Measurements from ENCODE around the gene RABGEF1.
"Not testable (repeated sequence)": the region's sequence is repeated elsewhere in the genome, so short reads cannot be mapped to it uniquely, and the experiment has no call there.

RABGEF1 gene

DNA sequence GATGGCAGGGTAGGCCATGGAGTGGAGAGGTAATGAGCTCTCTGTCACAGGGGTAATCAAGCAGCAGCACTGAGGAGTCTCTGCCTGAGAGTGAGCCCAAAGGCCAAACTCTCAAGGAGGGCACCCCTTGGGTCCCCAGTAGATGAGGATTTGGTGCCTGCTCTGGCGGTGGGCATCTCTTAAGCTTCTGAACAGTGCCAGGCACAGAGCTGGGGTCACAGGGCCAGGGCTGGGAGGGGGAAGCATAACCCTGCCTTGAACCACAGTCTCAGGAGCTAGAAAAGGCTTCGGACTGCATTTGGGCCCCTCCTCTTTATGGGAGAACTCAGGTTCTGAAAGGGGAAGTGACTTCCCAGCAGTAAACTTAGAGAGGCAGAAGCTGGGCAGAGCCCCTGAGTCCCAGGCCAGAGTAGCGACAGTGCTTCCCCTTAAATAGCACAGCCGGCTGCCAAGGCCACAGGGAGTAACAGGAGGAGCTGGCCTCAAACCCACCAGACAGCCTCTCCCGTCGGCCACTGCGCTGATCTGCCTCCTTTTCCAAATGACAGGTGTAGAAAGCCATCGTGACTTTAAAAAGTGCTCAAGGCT, 76.8 kb downstream of the RABGEF1 start:
- not testable (repeated sequence) for DNase-seq

DNA sequence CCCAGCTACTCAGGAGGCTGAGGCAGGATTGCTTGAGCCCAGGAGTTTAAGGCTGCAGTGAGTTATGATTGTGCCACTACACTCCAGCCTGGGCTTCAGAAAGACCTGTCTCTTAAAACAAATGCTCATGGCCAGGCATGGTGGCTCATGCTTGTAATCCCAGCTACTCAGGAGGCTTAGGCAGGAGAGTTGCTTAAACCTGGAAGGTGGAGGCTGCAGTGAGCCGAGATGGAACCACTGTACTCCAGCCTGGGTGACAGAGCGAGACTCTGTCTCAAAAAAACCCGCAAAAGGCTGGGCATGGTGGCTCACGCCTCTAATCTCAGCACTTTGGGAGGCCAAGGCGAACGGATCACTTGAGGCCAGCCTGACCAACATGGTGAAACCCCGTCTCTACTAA, 77.4 kb downstream of the RABGEF1 start:
- DNase-seq: not testable (repeated sequence)

DNA sequence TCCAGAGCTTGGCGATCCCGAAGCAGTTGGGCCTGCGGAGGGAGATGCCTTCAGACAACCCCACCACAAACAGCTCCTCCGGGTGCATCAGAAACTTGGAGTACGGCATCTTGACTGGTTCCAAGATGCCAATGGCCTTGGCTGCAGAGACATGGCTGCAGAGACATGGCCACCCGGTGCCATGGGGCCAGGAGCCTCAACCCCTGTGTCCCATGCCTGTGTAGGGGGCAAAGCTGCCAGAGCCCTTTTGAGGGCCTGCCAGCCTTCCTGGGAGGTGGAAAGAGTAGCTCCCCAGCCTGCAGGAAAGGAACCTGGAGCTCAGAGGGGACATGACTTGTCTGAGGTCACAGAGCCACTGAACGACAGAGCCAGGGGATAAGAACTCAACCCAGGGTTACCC, 83.5 kb downstream of the RABGEF1 start:
- no peak for DNase-seq

DNA sequence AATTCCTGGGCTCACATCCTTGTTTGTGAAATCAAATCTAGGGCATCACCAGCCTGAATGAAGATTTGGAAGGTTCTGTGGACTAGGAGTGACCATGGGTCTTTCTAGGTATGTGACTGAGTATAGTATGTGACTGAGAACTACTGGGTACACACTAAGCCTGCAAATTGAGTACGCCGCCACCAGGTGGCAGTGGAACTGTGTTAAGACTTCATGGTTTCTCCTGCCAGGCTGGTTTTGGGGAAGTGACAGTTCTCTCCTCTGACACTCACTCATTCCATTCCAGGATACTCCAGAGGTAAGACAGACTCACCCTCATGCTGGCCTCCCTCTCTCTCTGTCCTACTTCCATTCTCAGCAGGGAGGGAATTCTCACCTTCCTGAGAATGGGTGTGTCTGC, 85.0 kb downstream of the RABGEF1 start:
- peak; percentile 46 to 71 for DNase-seq

DNA sequence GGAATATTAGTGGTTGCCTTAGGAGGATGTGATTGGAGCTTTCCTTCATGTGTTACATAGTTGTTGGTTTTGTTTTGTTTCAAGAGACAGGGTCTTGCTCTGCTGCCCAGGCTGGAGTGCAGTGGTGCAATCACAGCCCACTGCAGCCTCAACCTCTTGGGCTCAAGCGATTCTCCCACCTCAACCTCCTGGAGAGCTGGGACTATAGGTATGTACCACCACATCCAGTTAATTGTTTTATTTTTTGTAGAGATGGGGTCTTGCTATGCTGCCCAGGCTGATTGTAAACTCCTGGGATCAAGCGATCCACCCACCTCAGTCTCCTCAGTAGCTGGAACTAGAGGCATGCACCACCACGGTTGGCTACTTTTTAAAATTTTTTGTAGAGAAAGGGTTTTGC, 86.1 kb downstream of the RABGEF1 start:
- DNase-seq: no peak

DNA sequence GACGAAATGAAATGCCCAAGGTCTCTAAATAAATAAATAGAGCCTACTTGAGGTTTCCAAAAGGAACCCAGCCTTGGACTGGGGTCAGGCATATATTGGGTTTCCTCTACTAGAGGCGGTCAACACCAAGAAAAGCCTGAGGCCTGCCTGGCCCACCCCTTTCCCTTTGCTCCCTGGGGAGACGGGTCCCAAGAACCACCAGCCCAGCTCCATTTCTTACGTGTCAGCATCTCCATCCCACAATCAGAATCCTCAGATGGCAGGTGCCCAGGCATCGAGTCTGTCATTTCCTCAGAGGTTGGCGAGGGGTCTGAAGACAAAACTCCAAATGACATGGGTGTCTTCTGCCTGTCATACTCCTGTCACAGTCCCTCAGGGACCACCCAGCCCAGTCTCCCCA, 90.4 kb downstream of the RABGEF1 start:
- DNase-seq: not testable (repeated sequence)

DNA sequence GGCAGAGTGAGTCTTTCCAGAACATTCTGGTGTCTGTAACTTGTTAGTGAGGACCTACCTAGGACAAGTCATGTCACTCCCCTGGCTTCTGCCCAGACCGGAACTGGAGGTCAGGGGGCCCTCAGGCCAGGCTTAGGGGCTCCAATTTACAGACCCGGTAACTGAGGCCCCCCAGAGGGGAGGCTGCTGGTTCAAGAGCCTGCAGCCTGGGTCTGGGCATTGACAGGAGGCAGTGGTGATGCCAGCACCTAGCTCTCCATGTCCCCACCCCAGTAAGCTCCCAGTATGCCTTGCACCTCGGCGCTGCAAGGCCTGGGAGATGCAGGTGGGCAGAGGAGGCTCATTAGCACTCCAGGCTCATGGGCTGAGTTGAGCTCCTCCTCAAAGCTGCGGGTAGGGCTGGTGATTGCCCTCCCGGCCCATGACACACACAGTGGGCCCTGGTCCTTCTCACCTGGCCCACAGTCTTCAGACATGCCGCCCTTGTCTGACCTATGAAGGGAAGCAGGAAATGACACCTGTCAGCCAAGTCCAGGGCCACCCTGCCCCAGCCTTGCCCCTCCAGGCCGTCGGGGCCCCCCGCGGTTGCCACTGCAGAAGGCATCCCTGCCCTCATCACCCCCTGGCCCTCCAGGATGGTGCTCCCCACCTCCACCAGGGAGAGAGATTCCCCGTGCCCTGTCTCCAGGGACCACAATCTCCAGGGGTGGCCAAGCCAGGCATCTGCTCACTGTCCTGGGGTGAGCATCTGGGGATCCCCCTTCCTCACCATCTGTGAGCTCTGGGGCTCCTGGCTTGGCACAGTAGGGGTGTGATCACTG, 92.2 kb downstream of the RABGEF1 start:
- no peak for DNase-seq

DNA sequence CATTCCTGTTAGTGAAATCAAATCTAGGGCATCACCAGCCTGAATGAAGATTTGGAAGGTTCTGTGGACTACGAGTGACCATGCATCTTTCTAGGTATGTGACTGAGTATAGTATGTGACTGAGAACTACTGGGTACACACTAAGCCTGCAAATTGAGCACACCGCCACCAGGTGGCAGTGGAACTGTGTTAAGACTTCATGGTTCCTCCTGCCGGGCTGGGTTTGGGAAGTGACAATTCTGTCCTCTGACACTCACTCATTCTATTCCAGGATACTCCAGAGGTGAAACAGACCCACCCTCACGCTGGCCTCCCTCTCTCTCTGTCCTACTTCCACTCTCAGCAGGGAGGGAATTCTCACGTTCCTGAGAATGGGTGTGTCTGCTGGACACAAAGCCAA, 96.5 kb downstream of the RABGEF1 start:
- DNase-seq: peak; percentile 49 to 74

DNA sequence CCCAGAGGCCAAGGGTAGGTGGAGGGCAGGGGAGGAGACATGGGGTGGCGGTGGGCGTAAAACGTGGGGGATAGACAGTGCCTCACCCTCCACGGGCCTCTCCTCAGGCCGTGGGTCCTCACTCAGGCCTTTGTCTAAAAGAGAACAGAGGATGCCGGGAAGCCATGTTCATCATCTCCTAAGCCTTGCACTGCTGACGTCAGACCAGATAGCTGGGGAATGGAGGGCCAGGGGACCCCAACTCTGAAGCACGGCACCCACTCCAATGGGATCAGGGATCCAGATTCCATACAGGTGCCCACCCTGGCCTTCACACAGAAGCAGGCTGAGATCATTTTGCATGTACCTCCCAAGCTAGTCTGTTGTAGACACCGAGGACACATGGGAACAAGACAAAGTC, 97.1 kb downstream of the RABGEF1 start:
- no peak for DNase-seq

DNA sequence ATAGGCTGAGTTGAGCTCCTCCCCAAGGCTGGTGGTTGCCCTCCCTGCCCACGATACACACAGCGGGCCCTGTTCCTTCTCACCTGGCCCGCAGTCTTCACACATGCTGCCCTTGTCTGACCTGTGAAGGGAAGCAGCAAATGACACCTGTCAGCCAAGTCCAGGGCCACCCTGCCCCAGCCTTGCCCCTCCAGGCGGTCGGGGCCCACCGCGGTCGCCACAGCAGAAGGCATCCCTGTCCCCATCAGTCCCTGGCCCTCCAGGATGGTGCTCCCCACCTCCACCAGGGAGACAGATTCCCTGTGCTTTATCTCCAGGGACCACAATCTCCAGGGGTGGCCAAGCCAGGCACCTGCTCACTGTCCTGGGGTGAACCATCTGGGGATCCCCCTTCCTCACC, 99.3 kb downstream of the RABGEF1 start:
- DNase-seq: no peak

DNA sequence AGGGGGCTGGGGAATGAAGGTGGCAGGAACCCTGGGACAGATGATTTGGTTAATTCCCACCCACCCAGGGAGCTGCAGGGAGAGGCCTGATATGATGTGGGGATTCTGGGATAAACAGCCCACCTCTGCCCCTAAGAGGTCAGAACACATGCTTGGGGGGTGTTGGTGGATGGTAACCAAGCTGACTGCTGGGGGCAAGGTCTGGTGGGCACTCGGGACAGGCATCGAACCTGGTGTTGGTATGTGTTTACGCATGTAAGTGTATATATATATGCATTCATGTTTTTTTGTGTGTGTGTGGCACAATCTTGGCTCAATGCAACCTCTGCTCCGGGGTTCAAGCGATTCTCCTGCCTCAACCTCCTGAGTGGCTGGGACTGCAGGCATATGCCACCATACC, 99.8 kb downstream of the RABGEF1 start:
- no peak for DNase-seq

DNA sequence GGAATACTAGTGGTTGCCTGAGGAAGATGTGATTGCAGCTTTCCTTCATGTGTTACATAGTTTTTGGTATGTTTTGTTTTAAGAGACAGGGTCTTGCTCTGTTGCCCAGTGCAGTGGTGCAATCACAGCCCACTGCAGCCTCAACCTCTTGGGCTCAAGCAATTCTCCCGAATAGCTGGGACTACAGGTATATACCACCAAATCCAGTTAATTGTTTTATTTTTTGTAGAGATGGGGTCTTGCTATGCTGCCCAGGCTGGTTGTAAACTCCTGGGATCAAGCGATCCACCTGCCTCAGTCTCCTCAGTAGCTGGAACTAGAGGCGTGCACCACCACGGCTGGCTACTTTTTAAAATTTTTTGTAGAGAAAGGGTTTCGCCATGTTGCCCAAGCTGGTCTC, 101.4 kb downstream of the RABGEF1 start:
- no peak for DNase-seq

DNA sequence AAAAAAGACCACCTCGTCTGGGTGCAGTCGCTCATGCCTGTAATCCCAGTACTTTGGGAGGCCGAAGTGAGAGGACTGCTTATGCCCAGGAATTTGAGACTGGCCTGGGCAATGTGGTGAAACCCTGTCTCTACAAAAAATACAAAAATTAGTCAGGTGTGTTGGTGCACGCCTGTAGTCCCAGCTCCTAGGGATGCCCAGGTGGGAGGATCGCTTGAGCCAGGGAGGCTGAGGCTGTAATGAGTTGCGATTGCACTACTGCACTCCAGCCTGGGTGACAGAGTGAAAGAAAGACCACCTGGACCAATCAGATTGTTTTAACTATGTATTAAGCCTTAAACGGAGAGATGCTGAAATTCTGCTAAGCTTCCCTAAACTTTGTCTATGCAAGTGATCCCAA, 103.0 kb downstream of the RABGEF1 start:
- not testable (repeated sequence) for DNase-seq

DNA sequence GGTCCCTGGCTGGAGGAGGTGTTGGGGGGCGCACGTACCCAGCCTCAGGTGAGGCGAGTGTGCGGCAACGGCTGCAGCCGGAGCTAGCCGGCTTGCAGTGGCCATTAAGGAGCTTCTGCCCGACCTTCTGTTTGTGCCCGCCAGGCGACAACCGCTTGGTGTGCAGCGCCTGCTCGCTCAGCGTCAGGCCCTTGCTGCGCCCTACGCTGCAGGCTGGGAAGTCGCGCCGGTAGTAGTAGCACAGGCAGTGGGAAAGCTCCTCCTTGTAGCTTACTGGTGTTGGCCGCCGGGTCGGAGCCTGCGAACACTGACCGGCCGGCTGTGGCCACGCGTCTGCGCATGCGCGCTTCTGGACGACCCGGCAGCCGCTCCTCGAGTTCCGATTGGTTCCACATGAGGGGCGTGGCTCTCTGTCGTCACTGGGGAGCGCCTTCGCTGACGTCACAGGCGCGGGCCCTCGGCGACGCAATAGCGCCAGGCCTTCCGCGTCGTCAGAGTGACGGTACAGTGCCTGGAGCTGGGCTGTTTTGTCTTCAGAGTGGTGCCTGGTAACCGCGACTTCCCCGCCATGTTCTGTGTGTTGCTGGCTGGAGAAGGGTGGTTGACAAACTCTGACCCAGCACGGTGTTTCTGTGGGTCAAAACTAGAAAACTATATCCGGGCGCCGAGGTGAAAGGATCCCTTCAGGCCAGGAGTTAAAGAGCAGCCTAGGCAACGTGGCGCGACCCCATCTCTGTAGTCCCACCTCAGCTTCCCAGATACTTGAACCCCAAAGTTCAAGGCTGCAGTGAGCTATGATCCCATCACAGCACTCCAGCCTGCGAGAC, 104.2 kb downstream of the RABGEF1 start:
- DNase-seq: peak; percentile 99

DNA sequence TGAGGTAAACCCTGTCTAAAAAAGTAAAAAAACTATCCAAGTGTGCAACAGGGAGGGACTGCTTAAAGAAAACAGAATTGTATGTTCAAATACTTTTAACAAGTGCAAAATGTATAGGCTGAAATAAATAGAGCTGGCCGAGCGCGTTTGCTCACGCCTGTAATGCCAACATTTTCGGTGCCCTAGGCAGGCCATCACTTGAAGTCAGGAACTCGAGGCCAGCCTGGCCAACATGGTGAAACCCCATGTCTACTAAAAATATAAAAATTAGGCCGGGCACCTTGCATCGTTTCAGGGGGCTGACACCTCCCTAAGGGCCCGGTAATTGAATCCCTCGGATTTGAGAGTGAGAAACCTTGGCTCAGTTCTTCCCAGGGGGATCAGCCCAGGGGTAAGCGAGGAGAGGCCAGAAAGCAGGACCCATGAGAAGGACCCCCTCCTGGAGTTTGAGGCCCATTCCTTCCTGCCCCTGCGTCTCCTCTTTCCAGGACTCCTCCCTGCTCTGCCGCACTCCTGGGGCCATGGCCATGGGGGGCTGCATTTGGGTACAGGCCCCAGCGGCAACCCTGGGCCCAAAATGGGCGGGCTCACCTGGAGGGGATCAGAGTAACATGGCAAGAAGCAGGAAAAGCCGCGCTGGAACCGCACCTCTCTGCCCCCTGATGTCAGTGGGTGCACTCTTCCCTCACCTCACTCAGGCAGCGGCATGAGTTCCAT, 105.0 kb downstream of the RABGEF1 start:
- DNase-seq: no peak

DNA sequence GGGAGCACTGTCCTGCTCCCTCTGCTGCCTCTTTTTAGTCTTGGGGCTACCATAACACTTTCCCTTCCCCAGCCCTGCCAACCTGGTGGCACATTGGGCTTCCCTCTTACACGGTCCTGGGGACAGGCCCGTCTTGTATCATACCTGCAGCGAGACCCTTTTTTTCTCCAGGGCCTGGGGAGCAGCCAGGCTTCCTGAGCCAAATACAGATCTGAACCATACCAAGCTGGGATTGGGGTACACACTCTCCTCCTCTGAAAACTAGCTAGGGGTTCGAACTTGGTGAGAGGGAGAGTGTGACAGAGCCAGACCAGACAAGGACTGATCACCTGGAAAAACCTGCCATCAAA, 105.5 kb downstream of the RABGEF1 start:
- not testable (repeated sequence) for DNase-seq

DNA sequence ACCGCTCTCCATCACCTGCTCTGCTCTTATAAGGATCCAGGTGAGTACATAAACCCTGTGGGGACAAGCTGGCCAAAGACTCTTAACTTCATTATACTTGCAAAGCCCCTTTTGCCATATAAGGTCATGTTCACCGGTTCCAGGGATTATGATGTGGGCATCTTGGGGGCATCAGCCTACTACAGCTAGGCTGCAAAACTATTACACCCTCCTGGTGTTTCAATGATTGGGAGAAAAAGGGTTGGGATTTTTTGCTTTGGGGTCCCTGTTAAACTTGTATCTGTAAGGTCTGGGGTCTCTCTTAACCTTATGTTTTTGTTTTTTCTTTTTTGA, 107.0 kb downstream of the RABGEF1 start:
- DNase-seq: not testable (repeated sequence)

DNA sequence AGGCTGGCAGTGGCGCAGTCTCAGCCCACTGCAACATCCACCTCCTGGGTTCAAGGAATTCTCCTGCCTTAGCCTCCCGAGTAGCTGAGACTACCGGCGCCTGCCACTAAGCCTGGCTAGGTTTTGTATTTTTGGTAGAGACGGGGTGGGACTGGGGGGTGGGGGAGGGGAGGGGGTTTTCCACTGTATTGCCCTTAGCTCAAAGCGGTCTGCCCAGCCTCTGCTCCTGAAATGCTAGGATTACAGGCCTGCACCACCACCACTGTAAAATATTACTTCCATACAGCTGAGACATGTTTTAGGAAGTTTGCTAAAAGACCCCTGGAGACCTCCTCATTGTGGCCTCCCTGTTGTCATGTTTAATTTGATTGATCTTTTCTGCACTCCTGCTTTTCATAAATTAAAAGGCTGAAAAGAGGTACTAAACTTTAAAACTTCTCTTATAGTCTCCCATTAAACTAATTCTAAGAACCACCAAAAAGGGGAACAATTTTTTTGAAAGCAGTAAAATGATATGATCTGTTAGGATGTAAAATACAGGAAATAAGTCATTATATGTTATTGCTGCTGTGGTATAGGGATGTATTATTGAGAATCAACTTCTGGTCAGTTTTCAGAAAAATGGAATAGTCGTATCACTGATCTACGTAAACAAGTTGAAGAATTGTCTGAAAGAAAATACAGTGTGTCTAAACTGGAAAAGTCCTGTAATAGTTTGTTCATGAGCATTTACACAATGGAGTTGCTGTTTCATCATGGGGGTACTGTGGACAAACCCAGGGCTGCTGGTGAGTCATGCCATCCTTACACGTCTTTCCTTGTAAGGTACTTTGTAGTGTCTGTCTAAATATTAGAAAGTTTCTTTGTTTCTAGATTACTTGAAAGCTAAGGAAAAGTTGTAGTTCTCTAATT, 107.6 kb downstream of the RABGEF1 start:
- no peak for DNase-seq

DNA sequence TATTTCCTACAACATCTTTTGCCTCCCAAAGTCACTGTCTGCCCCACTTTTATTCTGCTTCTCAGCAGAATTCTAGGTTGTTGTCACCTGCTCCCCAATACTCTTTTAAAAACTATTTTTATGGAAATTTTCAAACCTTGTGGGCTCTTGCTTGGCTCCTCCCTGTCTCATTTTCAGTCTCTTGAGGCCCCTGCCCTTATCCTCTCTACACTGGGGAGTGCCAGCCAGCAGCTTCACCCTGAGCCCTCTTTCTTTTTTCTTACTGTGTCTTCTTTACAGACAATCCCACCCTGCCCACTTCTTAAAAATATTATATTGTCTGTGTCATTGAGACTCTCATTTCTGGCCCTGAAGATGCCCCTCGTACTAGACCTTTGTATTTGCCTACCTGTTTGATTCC, 118.8 kb downstream of the RABGEF1 start:
- no peak for DNase-seq

DNA sequence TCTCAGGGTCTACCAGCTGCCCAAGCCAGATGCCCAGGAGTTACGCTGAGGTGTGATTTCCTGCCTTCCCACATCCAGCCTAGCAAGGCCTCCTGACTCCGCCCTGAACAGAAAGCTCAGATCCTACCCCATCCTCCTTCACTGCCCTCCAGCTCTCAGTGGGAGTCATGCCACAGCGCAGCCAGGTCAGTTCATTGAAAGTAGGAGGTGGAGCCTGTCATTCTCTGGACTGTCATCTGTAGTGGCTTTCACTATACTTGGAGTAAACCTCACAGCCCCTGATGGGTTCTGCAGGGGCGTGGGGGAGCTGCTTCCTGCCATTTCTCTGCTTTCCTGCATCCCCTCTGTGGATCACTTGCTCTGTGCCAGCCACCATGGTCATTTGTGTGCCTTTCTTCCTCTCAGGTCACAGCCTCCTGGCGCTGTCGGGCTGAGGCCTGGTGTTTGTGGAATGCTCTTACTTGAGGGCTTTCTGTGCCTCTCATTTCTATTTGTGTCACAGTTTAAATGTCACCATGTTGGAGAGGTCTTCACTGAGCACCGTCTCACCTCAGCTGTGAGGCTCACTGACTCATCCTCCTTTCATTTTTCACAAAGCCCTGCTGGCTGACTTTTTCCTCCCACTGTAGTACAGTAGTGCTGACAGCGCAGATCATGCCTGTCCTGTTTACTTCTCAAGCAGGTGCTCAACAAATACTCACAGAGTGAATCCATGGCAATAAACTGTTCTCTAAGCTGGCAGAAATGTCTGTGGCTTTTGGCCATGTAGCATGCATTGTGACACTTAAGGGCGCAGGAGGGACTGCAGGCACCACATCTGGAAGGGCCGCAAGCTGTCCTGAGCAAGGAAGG, 119.5 kb downstream of the RABGEF1 start:
- DNase-seq: peak; percentile 43 to 44

DNA sequence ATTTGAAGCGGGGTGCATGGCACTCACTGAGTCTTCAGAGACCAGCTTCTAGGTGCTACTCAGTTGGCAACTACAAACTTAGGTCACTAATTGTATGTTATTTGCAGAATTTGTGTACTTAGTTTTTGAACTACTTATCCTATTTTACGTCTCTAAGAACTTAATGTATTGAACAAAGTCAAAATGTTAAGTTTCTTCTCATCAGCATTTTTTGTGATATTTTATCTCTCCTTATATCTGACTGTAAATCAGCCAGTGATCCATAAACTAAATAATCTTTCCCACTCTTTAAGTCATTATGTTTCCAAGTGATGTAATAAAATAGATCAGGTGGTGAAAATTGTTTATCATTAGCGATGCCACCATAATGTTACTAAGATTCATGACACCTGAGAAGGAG, 120.2 kb downstream of the RABGEF1 start:
- DNase-seq: no peak
